Ammon's horn (tissue), 1 donor: ENCODE measurements around the gene LGALS3BP.

ENCODE experiments used
- DNase-seq: peaks from one replicate; pipeline ENCODE4 v3.0.0-alpha.2; 2016; ENCODE audit warnings: low spot score

LGALS3BP gene

DNA sequence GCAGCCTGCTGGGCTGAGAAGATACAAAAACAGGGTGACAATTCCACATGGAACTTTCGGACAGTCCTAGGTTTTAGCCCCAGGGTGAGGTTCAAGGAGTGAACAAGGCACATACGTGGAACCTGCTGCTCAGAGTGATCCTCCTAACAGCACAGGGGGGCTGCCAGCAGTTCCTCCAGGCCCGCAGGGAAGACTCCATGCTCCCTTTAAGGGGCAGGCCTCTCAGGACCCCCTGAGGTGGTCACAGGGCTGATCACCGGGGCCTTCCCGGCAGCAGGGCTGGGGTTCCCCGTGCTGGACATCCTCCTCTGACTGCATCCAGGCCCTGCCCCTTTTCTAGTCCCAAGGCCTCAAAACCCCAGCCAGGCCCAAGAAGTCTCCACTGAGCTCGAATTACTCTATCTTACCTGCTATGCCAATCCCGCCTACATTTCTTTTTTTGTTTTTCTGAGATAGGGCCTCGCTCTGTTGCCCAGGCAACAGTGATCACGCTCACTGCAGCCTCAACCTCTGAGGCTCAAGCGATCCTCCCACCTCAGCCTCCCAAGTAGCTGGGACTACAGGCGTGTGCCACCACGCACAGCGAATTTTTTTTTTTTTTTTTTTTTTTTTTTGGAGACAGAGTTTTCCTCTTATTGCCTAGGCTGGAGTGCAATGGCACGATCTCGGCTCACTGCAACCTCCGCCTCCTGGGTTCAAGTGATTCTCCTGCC lies 19.5 kb upstream of the LGALS3BP start:
- DNase-seq = no peak

DNA sequence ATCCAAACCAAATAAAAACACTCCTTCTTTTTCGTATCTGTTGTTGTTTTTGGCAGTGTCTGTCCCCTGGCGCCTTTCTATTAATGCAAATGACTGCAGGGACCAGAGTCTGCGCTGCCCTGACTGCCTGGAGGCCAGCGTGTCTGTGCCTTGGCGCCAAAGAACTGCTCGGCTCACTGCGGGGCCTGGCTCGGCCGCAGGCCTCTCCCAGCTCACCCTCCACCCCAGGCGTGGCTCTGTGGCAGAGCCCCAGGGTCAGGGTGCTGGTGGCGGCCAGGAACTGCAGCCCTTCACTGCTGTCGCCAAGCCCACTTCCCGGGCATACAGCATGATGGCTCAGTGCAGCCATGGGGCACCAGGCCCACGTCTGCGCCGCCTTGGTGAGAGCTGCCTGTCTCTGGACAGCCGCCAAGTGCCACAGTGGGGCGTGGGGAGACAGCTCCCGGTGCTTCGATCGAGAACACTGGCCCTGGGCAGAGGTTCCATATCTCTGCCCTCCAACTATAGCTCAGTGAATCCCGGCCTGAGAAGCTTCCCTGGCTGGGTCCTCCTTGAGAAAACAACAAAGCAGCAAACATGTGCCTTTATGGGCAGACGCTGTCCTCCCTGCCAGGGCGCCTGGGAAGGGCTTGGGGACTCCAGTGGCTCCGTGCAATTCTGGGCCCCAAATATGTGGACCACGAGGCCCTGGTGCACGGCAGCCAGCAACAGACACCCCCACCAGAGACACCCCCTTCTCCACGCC lies 18.8 kb upstream of the LGALS3BP start:
- DNase-seq = no peak

DNA sequence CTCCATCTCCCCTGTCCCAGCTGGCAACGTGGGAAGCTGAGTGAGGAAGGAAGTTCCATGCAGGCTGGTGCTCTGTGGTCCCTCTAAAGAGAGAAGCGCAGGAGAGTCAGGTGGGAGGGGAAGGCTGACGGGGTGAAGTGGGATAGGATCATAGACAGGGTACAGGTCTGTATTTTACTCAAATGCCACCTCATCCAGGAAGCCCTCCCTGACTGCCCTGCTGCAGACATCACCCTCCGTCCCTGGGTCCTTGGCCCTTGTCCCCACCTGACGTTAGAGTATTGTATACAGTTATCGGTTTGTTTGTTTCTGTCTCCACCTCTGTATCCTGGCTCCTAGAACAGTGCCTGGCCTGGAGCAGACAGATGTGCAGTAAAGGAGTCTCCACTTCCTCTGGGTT lies 18.2 kb upstream of the LGALS3BP start:
- no peak for DNase-seq

DNA sequence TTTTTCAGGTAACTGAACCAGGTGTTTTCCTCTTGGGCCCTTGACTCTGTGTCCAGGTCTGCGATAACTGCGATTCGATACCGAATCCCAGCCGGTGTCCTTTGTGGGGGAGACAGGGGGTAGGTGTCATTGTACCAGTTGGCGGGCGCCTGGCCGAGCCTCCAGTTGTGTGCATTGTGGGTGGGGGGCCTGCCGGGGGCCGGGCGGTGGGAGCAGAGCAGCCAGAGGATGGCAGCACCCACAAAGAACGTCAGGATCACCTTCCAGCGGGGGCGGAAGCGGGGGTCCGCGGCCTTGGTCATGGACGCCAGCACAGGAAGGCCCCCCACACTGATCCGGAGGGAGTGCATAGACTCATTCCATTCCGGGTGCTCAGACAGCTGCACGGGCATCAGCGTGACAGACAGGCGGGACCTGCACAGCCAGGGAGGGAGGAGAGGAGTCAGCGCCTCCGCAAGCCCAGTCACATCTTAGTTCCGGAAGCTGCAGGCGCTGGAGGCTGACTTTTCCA lies 17.6 kb upstream of the LGALS3BP start:
- no peak for DNase-seq

DNA sequence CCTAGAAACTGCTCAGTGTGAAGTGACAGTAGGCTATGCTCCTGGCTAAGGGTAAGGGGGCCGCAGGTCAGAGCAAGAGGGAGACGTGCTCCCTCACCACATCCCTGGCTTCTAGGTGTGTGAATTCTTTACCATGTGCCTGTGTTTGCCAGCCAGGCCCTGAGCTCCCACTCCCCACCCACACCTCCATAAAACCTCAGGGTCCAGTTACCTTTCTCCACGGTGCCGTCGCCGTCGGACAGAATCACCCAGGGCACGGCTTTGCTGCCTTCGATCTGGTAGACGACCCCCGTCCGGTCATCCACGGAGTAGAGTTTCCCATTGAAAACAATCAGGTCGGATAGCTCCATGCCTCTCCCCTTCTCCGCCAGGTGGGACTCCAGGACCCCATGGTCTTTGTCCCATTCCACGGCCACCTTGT lies 17.1 kb upstream of the LGALS3BP start:
- DNase-seq = no peak

DNA sequence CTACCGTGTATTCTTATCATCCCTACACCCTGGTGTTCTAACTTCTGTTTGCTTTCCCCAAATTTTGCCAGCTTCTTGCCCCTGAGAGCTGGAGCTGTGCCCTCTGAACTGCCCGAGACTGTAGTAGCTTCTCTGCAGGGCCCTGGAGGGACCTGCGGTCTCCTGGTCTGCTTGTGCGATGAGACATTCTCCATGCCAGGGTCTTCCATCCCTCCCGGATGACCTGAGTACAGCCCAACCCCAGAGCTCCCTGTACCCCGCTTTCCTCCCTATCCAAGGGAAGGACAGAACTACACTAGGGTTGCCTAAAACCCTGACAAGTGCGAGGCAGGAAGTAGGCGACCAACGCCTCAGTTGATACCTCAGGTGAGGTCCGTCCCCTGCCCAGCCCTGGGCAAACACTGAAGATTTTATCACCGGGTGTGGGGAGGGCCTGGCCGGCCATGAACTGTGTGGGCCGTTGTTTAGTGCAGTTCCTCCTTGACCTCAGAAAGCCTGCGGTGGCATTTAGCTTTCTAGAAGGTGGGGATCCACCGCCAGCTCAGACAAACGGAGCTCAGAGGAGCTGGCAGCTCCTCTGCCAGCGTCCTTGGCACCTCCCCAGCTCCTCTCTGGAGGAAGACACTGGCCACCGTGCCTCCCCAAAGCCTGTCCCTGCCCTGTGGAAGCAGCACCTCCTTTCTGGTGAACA lies 16.2 kb upstream of the LGALS3BP start:
- DNase-seq = no peak

DNA sequence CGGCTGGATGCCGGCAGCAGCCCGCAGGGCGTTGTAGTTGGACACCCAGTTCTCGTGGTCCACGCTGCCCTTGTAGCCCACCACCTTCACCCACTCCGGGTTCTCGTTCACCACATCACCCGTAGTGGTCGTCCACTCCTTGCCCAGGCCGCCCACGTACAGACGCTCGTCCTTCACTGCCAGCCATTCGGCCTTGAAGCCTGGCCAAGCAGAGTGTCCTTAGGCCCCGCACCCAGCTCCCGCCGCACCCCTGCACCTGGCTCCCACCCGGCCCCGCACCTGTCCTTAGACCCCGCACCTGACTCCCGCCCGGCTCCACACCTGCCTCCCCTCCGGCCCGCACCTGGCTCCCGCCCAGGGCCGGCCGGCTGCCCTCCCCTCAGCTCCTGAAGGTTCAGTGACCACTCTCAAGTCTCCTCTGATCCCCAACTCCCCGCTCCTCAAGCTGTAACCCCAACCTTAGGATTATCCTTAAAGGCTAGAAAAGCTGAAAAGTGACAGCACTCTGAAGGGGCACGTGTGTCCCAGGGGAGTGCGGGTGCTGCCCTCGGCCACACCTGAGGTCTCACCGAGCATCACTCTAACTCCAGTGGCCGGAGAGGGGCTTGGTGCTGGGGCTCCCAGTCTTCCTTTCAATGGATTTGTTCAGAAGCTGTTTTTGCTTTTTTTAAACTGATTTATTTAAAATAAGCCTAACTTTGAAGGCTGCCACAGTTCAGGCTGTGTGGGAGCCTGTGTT lies 15.5 kb upstream of the LGALS3BP start:
- no peak for DNase-seq

DNA sequence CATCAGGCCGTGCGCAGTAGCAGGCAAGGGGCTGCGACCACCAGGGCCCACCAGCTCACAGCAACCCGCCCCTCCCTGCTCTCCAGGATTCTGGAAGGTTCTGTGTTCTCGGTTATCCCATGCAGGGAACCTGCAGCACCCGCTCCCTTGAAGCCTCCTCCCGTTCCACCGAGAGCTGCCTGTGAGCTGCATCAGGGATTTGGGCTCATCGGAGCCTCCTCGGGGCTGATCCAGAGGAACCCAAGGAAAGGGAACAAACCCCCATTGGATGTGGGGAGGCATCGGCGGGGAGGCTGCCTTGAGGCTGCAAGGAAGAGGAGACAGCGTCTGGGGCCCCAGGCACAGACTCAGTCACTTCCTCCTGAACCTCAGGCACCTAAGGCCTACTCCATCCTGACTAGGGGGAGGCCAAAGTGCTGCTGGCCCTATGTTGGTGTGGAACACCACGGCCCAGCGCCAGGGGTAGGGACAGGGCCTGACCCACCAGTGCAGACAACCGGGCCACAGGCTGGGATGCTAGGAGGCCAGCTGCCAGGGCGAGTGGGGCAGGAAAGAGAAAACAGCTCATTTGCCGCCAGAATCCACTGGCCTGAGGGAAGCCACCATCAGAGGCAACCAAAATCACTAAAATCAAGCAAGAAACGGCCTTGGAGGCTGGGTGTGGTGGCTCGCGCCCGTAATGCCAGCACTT lies 14.4 kb upstream of the LGALS3BP start:
- no peak for DNase-seq

DNA sequence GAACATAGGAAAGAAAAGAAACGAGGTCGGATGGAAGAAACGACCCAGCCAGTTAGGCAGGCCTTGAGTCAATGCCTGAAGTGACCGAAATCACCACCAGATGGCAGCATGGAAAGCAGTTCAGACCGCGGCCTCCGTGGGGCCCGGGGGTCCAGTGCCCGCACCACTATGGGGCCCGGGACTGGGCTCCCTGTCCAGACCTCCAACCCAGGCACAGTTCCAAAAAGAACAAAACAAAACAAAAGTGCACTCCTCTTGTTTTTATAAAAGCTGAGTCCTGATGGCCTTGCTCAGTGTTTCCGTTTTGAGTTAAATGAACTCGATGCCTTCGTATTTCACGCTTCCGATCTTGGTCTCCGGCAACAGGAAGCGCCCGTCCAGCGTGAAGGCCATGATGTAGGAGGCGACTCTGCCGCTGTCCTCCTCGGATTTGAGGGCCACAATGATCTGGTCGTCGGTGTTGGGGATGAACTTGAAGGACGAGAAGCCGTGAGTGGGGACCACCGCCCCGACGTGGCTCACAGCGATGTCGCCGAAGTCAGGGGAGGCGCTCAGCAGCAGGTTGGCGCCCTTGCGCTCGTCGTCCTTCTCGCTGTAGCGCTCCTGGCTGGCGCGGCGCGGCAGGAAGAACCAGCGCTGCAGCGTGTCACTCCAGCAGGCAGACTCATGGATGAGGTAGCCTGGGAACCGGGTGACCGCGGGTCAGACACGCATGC lies 13.7 kb upstream of the LGALS3BP start:
- DNase-seq = no peak

DNA sequence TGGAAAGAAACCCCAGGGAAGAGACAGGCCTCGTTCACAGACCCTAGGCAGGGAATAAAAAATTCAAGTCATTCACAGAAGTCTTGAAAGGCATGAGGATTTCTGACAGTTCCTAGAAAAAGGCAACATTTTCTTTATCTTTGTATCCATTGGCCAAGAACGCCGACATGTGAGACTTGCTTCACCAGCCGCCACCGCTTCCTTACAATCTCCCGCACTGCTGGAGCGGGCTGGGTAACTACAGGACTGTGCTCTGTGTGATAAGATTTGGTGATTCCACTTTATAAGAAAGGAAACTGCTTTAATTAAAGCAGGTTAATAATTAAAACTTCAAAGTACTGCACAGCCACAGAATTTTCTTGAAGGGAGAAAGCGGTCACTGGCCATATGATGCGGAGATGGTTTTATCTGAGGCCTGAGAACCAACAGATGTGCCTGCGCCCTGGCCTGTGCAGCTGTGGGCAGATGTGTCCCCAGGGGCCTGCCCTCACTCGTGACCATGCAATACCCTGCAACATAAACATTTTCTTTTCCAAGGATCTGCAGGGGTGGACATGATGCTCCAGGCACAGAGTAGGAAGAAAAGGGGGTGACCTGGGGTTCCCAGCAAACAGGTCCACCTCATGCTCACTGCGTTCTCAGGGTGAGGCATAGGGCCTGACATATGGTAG lies 13.0 kb upstream of the LGALS3BP start:
- DNase-seq = no peak

DNA sequence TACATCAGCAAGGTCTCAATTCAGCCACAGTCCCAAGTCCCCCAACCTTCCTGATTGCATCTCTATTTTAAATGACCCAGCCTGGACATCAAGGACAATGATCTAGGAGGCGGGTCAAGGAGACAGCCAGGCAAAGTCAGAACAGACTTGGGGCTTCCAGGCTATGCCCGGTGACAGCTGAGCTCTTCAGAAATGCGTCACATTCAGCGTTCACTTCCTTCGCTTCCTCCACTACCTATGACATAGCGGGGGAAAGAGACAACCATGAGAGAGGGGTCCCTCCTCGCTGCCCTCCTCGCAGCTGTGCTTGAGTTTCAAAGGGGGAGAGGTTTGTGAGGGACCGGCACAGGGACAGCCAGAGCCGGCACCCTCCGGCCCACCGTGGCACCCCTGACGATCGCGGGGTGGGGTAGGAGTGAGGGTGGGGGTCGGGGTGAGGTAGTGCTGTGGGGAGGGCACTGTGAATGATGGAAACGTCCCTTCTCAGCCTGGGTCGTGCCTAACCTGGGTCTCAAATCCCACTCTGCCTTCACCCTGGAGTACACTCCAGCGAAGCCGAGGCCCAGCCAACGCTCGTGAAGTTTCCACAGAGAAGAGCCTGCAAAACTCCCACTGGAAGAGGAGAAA lies 12.3 kb upstream of the LGALS3BP start:
- DNase-seq = no peak

DNA sequence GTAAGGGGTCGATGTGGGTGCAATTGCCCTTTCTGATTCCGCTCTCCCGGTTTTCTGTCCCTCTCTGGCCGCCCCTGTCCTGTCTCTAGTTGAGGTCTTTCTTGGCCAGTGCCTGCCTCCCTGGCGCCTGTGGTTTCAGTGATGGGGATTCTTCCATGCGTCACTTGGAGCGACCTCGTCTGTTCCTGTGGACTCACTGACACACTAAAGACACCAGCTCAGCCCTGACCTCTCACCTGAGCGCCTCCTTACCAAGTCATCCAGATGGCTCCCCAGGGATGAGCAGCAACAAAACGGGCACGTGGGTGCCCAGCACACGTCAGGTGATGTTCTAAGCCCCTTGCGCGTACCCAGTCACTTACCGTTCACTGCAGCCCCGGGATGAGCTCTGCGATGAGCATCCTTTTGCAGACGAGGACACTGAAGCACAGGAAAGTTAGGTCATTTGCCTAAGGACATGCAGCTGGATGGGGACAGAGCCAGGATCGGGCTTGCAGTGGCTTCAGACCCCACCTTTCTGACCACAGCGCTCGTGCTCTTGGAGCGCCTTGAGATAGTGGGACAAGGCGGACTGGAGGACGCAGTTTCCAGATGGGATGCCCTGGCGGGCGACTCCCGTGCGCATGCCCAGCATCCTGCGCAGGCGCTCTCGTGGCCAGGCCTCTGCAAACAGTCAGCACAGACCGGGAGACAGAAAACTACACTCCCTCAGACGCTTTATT lies 11.5 kb upstream of the LGALS3BP start:
- no peak for DNase-seq

DNA sequence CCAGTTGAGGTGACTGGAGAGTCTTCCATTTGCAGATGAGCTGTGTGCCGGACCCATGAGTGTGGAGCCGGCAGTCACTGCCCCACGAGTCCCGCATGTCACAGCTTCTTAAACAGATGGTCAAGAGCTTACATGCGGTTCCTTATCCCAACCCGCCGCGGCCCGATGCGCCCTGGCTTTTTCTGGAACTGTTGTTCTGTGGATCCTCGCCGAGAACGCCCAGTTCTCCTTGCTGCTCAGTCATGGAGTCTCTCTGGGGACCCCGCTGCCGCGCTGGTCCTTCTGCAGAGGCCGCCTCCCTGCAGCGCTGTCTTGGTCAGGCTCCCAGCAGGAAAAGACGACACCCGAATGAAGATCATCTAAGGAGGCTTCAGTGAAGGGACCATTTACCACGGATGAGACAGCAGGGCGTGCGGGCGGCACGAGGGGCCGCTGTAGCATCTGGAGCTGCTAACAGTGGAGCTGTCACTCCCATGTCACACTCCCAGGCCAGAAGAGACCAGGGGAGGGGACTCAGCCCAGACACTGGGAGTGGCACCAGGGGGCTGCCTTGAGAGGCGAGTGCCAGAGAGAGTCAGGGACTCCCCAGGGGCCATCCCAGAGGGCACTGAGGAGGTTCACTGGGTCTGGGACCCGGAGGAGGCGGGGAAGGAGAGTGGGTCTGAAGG lies 10.8 kb upstream of the LGALS3BP start:
- no peak for DNase-seq

DNA sequence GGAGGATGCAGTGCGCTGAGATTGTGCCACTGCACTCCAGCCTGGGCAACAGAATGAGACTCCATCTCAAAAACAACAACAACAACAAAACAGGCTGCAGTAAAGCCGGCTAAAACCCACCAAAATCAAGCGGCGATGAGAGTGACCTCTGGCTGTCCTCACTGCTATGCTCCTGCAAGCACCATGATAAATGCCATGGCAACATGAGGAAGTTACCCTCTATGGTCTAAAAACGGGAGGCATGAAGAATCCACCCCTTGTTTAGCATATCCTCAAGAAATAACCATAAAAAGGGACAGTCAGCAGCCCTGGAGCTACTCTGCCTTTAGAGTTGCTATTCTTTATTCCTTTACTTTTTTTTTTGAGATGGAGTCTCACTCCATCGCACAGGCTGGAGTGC lies 8.4 kb upstream of the LGALS3BP start:
- no peak for DNase-seq

DNA sequence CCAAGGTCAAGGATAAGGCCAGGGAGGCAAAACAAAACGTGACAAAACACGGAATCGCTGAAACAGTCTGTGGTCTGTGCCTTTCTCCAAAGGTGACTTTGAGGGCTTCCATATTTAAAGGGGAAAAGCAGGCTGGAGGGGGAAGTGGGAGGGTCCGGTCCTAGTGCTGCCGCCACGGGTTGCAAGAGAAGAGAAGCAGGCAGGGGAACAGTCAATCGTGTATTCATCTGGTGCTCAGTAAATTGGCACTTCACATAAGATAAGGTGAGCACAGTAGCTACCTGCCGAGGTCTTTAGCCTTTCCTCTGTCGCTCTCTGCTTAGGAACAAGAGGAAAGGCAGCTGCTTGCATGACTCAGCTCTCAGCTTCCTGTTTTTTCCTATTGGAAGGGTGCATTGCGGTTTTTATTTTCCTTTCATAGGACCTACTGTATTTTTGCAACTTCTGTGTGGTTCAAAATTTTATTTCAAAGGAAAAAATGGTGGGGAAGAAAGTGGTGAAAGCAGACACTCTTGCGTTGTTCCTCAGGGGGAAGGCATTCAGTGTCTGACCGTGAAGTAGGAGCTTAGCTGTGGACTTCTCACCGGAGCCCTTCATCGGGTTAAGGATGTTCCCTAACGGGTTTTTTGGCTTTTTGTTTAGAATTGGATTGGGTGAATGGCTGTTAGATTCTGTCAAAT lies 7.1 kb upstream of the LGALS3BP start:
- no peak for DNase-seq

DNA sequence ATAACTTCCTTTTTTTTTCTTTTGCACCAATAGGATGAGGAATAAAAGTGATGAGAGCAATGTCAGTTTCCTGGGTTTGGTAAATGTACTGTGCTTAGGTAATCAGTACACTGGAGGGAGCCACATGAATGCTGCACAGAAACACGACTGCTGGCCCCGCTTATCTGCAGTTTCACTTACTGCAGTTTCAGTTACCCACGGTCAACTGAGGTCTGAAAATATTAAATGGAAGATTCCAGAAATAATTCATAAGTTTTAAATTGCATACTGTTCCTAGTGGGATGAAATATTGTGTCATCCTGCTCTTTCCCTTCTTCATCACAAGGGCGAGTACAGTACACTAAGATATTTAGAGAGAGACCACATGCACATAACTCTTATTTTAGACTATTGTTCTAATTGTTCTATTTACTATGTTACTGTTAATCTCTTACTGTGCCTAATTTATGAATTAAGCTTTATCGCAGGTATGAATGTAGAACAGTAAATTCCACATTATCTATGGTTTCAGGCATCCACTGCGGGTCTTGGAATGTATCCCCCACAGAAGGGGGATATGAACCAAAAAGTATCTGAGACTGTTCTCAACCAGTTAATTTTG lies 6.4 kb upstream of the LGALS3BP start:
- DNase-seq = peak; percentile 74

DNA sequence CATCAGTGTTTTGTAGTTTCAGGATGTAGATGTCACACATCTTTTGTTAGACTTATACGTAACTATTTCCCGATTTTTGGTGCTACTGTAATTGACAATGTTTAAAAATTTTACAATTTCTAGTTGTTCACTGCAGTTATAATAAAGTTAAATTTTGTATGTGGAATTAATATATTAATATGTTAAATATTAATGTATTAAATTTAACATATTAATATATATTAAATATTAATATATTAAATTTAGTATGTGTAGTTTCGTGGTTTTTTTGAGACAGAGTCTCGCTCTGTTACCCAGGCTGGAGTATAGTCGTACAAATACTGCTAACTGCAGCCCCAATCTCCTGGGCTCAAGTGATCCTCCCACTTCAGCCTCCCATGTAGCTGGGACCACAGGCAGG lies 5.7 kb upstream of the LGALS3BP start:
- no peak for DNase-seq
